Measurements from ENCODE around the gene MORN1. TPM values are rescaled to one million over a fixed set of nuclear protein-coding genes. Genes with fewer than 3 reads are reported as not detected.

MORN1 gene
- total RNA-seq, 6 experiments from 2014 or later = 5.3 to 8.9 (median 6.9) TPM

DNA sequence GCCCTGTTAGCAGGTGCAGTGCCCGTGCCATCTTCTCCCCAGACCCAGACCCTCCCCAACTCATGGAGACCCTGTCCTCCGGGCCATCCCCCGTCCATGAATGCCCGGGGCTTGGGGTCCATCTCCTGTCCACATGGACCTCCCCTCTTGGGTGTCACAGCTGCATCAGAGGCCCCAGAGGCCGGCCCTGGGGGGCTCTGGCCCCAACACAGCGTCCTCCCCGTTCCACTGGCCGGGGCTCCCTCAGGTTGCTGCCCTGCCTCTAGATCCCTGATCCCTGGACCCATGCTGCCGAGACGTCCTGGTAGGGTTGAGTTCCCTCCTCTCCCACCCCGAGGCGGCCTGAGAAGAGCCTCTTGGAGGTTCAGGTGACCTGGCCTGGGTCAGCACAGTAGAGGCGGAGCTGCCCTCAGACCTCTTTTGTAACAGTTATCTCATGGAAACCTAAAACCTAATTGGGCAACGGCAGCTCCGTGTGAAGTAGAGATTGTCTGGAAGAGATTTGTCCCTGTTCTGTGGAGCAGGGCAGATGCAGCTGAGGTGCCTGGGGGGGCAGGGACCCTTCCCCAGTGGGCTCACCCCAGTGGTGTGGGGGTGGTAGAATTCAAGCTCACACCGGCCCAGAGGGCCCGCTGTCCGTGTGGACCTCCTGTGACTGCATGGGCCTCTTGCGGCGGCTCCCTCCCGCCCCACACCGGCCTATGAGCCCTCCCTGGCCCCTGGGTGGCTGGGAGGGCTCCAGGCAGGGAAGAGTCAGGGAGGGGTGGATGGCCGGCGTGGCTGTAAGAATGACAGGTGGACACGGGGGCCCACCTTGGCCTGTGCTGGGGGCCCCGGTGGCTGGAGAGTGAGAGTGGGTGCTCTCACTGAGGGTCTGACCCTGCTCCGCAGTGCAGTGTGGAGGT, 107.1 kb downstream of the MORN1 start:
- Mint-ChIP-seq H3K27me3 (ENCODE audit: insufficient read depth) (peaks cover 1% of the 10 kb centered on the region; the same call in 1 of the 2 replicates), H3K9me3 (no peaks in the 10 kb centered on the region), H3K4me3 (no peak overlapping the region), H3K36me3 (ENCODE audit: low read depth) (no peaks in the 10 kb centered on the region), H3K4me1 (ENCODE audit: low read depth) (peaks cover 15% of the 10 kb centered on the region), H3K27ac (peak overlapping the region; percentile 26; the same call in 1 of the 2 replicates)
- TF ChIP-seq CTCF (IDR thresholded peaks at IDR 0.05) = no peak
- DNase-seq = no peak

GRCh38 chr1:2283371-2283990, 107.9 kb downstream of the MORN1 start:
- DNase-seq = no peak
- H3K4me3 Mint-ChIP-seq = no peak overlapping the region
- H3K4me1 Mint-ChIP-seq (ENCODE audit: low read depth) = peaks cover 18% of the 10 kb centered on the region
- H3K27ac Mint-ChIP-seq = no peak overlapping the region
- no peaks in the 10 kb centered on the region for H3K9me3 Mint-ChIP-seq
- TF ChIP-seq CTCF (IDR thresholded peaks at IDR 0.05) = no peak
- peaks cover 1% of the 10 kb centered on the region; the same call in 1 of the 2 replicates for H3K27me3 Mint-ChIP-seq (ENCODE audit: insufficient read depth)
- H3K36me3 Mint-ChIP-seq (ENCODE audit: low read depth) = no peaks in the 10 kb centered on the region

DNA sequence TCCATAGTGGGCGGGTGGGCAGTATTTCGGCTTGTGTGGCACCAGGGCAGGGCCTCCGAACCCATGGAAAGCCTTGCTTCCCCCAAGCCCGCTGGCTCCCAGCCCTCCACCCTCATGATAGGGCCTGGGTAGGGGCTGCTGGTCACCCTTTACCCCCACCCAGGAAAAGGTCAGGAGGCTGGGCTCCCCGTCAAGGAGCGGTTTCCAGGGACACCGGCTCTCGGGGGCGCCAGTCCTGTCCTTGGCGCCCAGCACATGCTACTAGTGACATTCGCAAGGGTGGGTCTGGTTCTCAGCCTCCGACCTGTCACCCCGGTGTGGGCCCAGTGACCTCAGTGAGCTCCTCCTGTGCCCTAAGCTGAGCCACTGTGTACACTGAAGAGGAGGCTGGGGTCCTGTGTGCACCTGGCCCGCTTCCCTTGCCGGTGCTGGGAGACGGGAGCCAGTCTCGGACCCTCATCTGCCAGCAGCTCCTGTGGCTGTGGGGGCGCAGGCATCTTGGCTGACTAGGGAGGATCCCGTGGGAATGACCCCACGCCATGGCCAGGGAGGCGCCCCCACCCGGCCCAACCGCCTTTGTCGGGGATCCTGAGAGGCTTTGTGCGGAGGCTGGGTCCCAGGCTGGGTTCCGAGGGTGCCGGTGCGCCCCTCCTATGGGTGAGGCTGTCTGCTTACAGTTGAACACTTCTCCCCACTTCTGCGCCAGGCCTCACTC, 108.6 kb downstream of the MORN1 start:
- no peak for DNase-seq
- no peaks in the 10 kb centered on the region for H3K9me3 Mint-ChIP-seq
- H3K27me3 Mint-ChIP-seq (ENCODE audit: insufficient read depth) = peaks cover 2% of the 10 kb centered on the region; the same call in 1 of the 2 replicates
- H3K36me3 Mint-ChIP-seq (ENCODE audit: low read depth) = peaks cover 2% of the 10 kb centered on the region
- H3K4me1 Mint-ChIP-seq (ENCODE audit: low read depth) = peaks cover 25% of the 10 kb centered on the region
- H3K27ac Mint-ChIP-seq = no peak overlapping the region
- no peak overlapping the region for H3K4me3 Mint-ChIP-seq
- TF ChIP-seq CTCF (IDR thresholded peaks at IDR 0.05) = no peak

DNA sequence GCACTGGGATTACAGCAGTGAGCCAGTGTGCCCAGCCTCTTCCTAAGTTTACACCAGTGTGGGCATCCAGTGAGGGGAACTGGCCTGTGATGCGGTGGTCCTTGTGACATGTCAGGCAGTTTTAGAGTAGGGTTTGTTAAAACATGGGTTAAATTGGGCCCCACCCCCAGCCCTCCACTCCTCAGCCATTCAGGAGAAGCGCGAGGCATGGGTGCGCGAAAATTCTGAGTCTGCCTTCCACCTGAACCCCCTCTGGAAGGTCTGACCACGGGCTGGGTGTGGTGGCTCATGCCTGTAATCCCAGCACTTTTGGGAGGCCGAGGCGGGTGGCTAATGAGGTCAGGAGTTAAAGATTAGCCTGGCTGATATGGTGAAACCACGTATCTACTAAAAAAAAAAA, 111.5 kb downstream of the MORN1 start:
- Mint-ChIP-seq H3K4me3 (no peak overlapping the region), H3K27ac (peak overlapping the region; percentile 68; the same call in 1 of the 2 replicates), H3K27me3 (ENCODE audit: insufficient read depth) (peaks cover 5% of the 10 kb centered on the region), H3K36me3 (ENCODE audit: low read depth) (peaks cover 9% of the 10 kb centered on the region), H3K4me1 (ENCODE audit: low read depth) (peaks cover 35% of the 10 kb centered on the region), H3K9me3 (0 out of 2 replicates have a peak, but pooled peaks cover 3% of the 10 kb centered on the region)
- DNase-seq = no peak
- TF ChIP-seq CTCF (IDR thresholded peaks at IDR 0.05) = no peak

DNA sequence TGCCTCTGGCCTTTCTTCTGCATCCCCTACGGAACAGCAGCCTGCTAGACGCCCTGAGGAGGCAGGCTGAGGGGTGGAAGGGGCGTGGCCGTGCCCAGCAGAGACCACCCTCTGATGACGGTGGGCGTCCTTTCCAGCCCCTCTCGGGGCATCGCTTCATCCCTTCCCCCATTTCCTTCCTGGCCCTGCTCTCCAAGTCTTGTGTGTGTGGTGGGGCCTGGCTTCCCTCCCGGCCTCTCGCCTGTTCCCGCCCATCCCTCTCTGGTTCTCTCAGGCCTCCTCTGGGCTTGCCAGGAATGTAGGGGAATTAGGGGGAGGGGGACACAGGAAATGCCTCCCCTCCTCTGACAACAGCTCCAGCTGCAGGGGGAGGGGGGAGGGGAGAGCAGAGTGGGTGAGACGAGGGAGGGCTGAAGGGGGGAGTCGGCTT, 112.1 kb downstream of the MORN1 start:
- H3K27ac Mint-ChIP-seq = peak overlapping the region; percentile 68; the same call in 1 of the 2 replicates
- H3K9me3 Mint-ChIP-seq = 0 out of 2 replicates have a peak, but pooled peaks cover 3% of the 10 kb centered on the region
- H3K27me3 Mint-ChIP-seq (ENCODE audit: insufficient read depth) = peaks cover 5% of the 10 kb centered on the region
- H3K36me3 Mint-ChIP-seq (ENCODE audit: low read depth) = peaks cover 9% of the 10 kb centered on the region
- peak; percentile 41 for DNase-seq
- no peak for TF ChIP-seq CTCF (IDR thresholded peaks at IDR 0.05)
- peaks cover 35% of the 10 kb centered on the region for H3K4me1 Mint-ChIP-seq (ENCODE audit: low read depth)
- H3K4me3 Mint-ChIP-seq = no peak overlapping the region; the same call in 1 of the 2 replicates
